Inflammatory macrophage treated with lipopolysaccharide for 1 hour (primary cell): ENCODE measurements around the gene SFMBT2.

Source experiments
- DNase-seq, 2 donors: peaks; one replicate each; pipeline ENCODE4 v3.0.0-alpha.2; 2020 to 2022

SFMBT2 gene

GRCh38 chr10:7121154-7121797, 289.6 kb downstream of the SFMBT2 start:
- DNase-seq, result peak; percentile 52 to 89

- no peak for DNase-seq
These were observed 291.4 kb downstream of the SFMBT2 start for GRCh38 chr10:7119325-7120015.

GRCh38 chr10:7117806-7118674, 292.8 kb downstream of the SFMBT2 start:
- DNase-seq, result no peak

- DNase-seq, result no peak
These were observed 293.5 kb downstream of the SFMBT2 start for GRCh38 chr10:7117177-7117799.

- peak; percentile 68 to 87 for DNase-seq
These were observed 299.3 kb downstream of the SFMBT2 start for GRCh38 chr10:7111561-7111960.

GRCh38 chr10:7111089-7111488, 299.7 kb downstream of the SFMBT2 start:
- DNase-seq, result no peak
